Hematopoietic multipotent progenitor cell treated with erythropoietin and hydrocortisone succinate and interleukin-3 and kit ligand, for 4 days (in vitro differentiated cells): ENCODE results near the gene CENPP.

Experiments
- DNase-seq: peaks from one replicate; pipeline ENCODE4 v3.0.0-alpha.2; 2015

Gene CENPP

DNA sequence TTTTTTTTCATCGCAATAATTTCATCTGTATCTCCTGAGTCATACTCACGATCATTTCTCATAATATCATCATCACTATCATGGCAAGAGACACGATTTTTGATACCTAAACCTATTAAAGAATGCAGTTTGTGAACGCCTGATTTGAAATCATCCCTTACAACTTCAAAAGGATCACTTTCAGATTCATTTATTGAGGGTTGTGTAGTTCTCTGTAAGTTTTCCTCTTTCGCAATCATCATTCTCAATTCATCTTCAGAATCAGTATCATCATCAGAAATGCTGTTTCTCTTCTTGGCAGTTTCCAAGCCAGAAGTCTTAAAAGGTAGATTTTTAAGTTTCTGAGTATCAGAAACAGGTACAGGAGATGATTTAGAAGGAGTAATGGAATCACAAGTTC lies 10.3 kb upstream of the CENPP start:
- no peak for DNase-seq

DNA sequence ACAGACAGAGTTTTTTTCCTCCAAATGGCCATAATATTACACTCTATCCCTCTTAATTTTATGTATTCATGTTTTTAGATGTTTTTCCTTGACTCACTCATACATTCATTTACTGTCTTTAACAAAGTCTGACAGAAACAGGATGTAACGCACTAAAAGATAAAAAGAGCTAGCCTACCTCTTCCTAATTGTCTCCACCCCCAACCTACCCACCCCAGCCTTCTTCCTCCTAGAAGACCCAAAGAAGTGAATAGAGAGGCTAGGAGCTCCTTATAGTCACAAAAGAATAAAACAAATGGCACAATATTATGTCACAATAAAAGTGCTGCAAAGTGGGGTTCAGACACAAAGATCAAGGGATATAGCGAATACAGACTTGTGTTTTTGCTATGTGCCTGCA lies 1.3 kb upstream of the CENPP start:
- peak; percentile 78 for DNase-seq

DNA sequence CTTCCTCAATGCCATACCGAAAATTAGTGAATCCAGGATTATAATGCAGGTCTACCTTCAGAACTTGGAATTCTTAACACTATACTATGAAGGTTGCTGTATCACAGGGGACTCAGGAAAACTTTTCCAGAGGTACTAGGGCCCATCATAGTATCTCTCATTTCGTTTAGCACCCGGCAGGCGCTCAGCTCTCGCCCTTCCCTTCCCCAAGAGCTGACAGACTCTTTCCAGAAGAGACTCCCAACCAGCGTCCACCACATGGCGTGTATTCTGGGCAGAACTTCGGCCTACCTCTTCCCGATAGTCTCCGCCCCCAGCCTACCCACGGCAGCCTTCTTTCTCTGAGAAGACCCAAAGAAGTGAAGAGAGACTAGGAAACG lies 874 bp upstream of the CENPP start:
- DNase-seq: no peak

DNA sequence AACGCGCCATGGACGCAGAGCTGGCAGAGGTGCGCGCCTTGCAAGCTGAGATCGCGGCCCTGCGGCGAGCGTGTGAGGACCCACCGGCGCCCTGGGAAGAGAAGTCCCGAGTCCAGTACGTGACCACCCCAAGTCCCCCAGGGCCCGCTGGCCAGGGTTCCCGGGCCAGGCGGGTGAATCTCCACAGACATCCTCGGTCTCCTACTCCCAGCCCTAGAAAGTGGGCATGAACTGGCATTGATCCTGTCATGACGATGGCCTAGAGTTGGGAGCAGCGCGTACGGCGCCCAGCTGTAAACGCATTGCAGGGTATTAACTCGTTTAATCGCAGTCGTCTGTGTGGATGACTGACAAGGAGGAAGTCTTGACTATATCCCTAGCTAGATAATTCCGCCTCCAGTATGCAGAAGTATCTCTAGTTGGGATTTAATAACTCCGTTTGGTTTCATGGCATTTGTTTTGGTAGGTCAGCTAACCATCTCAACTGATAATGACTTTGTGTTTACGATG lies 293 bp downstream of the CENPP start:
- DNase-seq: peak; percentile 74

DNA sequence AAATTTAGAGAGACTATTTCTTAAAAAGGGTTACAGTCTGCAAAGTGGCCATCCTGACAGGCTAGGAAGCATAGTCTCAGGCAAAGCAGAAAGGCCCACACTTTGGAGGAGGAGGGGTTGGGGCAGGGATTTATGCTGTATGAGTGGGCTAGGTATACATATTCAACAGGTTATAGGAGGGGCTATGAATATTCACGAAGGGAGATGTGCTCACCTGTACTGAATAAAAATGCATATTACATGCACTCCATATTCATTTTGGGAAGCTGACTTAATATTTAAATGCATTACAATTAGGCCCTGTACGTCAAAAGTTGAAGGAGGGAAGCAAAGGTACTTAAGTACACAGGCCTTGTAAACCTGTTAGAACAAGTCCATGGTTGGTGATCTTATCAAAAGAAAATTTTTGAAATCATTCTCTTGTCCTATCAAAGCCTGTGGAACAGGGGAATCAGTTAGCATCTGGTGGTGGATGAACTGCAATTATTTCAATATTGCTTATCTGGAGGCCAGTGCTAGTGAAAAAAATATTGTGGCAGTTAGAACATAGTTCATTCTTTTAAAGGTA lies 1.6 kb downstream of the CENPP start:
- DNase-seq: peak; percentile 30

DNA sequence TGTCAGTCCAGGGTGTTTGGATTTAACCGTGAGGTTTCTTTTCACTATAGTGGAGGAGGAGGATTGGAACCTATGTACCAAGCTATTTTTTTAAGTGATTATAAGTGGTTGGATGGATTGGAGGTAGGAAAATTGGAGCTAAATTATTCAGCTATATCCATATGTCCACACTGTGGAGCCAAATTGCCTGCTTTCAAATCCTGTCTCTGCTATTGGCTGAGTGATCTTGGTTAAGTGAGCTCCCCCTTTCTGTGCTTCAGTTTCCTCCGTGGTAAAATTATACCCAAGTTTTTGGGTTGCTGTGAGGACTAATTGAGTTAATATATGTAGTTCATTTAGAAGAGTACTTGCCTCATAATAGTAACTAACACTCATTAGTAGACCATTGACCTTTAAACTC lies 2.5 kb downstream of the CENPP start:
- peak; percentile 72 for DNase-seq

- no peak for DNase-seq
Measured at GRCh38 chr9:92332577-92333281, 7.0 kb downstream of the CENPP start.

GRCh38 chr9:92333282-92333634 lies 7.5 kb downstream of the CENPP start:
- DNase-seq: no peak

GRCh38 chr9:92341578-92341977 lies 15.8 kb downstream of the CENPP start:
- DNase-seq: no peak

- DNase-seq: peak; percentile 28
Measured at GRCh38 chr9:92342825-92343488, 17.2 kb downstream of the CENPP start.

DNA sequence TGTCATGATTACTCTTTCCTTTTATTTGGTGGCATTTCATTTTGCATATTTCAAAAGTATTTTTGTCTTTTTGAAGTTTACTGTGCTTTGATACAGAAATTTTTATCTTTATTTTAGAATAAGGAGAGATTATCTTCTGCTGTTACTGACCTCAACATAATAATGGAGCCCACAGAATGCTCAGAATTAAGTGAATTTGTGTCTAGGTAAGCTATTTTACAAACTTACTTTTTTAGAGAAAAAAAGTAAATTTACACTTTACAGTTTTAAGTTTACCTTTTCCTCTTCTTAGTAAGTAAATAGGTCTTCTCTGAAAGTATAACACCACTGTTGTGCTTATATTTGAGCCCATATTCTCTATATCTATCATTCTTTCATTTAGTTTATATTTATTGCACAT lies 19.8 kb downstream of the CENPP start:
- DNase-seq: no peak

GRCh38 chr9:92349771-92350739 lies 24.3 kb downstream of the CENPP start:
- DNase-seq: no peak

- DNase-seq: no peak
Measured at GRCh38 chr9:92350740-92351133, 25.0 kb downstream of the CENPP start.

DNA sequence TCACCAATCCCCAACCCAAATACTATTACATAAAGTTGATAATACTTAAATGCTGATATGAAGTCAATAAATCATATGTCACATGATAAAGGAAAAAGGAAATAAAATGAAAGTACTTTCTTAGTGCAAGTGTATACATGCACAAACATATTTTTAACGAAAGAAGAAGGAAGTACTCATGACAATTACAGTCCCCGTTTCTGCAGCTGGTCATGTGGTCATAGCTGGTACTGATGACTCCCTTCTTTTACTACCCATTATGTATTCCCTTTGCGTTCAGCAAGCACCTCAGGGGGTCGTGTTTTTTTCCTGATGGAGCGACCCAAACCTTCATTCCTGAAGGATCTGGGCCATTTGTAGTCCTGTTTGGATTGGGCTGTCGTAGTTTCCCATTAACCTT lies 27.3 kb downstream of the CENPP start:
- DNase-seq: peak; percentile 38

DNA sequence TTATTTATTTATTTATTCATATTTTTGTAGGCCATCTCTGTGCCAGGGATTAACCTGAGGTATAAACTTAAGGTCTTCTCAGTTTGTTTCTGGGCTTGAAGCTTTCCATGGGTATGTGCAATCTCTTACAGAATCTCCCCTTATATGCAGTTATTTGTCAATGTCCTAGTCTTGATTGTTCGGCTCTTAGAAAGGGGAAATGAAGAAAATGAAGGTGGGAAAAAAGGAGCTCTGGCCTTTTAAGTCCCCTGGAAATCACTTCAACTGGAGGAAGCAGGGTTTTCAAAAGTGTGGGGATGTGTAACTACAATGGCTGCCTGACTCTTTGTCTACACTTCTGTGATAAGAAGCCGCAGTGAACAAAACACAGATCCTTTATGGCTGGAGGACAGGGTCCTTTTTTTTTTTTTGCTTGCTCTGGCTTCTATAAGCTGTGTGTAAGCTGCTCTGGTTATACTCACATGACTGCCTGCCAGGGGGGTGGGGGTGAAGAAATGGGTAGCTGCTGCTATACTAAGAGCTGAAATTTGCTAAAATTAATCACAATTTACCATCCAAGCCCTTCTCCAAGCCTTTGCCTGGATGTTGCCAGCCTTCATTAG lies 33.7 kb downstream of the CENPP start:
- peak; percentile 52 for DNase-seq

GRCh38 chr9:92360083-92360482 lies 34.3 kb downstream of the CENPP start:
- peak; percentile 65 for DNase-seq

GRCh38 chr9:92369075-92369474 lies 43.3 kb downstream of the CENPP start:
- no peak for DNase-seq

DNA sequence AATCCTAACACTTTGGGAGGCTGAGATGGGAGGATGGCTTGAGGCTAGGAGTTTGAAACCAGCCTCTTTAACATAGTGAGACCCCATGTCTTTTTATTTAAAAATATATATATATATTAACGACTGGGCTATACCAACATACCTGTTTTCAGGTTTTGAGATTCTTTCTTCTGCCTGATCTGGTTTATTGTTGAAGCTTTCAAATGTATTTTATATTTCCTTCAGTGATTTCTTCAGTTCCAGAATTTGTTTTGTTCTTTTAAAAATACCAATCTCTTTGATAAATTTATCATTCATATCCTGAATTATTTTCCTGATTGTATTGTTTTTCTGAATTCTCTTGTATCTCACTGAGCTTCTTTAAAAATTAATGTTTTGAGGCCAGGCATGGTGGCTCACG lies 47.4 kb downstream of the CENPP start:
- no peak for DNase-seq

GRCh38 chr9:92377876-92378275 lies 52.1 kb downstream of the CENPP start:
- DNase-seq: peak; percentile 38

DNA sequence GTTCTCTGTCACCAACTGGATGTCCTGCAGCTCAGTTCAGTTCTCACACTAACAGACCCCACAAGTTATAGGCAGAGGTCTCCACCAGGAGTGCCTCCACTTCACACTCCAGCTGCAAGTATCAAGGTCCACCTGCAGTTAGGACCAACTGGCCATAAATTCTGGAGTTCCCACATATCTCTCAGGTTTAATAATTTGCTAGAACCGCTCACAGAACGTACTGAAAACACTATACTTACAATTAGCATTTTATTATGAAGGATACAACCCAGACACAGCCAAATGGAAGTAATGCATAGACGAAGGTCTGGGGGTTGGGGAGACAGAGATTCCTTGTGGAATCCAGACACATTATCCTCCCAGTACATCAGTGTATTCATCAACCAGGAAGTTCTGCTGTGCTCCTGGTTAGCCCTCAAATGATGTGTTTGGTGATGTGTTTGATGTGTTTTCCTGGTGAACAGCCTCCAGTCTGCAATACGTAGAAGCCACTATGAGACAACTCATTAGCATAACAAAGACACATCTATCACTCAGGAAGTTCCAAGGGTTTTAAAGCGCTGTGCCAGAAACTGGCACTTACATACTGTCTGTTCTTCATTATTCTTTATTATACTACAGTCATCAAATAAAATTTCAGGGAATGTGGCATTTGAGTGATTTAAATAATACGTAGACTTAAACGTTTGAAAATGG lies 53.3 kb downstream of the CENPP start:
- DNase-seq: no peak

- DNase-seq: no peak
Measured at GRCh38 chr9:92380603-92381002, 54.9 kb downstream of the CENPP start.

GRCh38 chr9:92381775-92382174 lies 56.0 kb downstream of the CENPP start:
- peak; percentile 58 for DNase-seq
